Ascending aorta (tissue), 2 donors: ENCODE data around the gene PPP1CA. TPM values are rescaled to one million over a fixed set of nuclear protein-coding genes. Genes with fewer than 3 reads are reported as not detected.

Experiments
- DNase-seq, 2 donors: peaks; one replicate each; pipeline ENCODE4 v3.0.0-alpha.2; 2019; ENCODE audit warnings: low spot score in 2 of 2
- H3K27ac ChIP-seq, 2 donors: fragments of 200-600 bp; sonication (generic); one replicate each; pipeline ENCODE4 v1.5.1; 2016 to 2017; ENCODE audit warnings: mild to moderate bottlenecking in 1 of 2
- H3K27me3 ChIP-seq: fragments of 200-600 bp; sonication (generic); one replicate; pipeline ENCODE4 v1.5.1; 2017
- H3K36me3 ChIP-seq, 2 donors: fragments of 200-600 bp; sonication (generic); one replicate each; pipeline ENCODE4 v1.5.1; 2016
- H3K4me1 ChIP-seq, 2 donors: fragments of 200-600 bp; sonication (generic); one replicate each; pipeline ENCODE4 v1.5.1; 2016 to 2017; ENCODE audit warnings: mild to moderate bottlenecking in 1 of 2
- H3K4me3 ChIP-seq, 2 donors: fragments of 200-600 bp; sonication (generic); one replicate each; pipeline ENCODE4 v1.5.1; 2016 to 2017; ENCODE audit warnings: mild to moderate bottlenecking in 1 of 2
- H3K9me3 ChIP-seq, 2 donors: fragments of 200-600 bp; sonication (generic); one replicate each; pipeline ENCODE4 v1.5.1; 2016
- CTCF ChIP-seq, 3 experiments: fragments of 200-600 bp in 2 of 3; fragments of 450-650 bp in 1 of 3; sonication (generic) in 2 of 3; IDR thresholded peaks; one replicate each; pipeline ENCODE4 v1.5.1; 2016 to 2019; ENCODE audit warnings: antibody characterized with exemption in 3 of 3, mild to moderate bottlenecking in 1 of 3, moderate library complexity in 1 of 3
- intact Hi-C: fragments of 100-400 bp; cut with DNase I; formaldehyde crosslinking; loops from one replicate; pipeline ENCODE4 v1.15.1; 2023
- total RNA-seq: library from RNA; depleted of rRNA; stranded (reverse); fragments of >200 nt; gene quantifications from one replicate; pipeline ENCODE4 v1.1.0, GENCODE V29; 2016

PPP1CA gene
- total RNA-seq, 1 donor from 2014 or later: 113 TPM

GRCh38 chr11:67412495-67413179 lies 11.0 kb upstream of the PPP1CA start:
- H3K36me3 ChIP-seq: no peaks in the 10 kb centered on the region
- no peak for DNase-seq
- TF ChIP-seq CTCF (IDR thresholded peaks at IDR 0.05): no peak
- no peaks in the 10 kb centered on the region for H3K9me3 ChIP-seq
- no peak overlapping the region for H3K27ac ChIP-seq
- no peak overlapping the region for H3K4me3 ChIP-seq
- no peaks in the 10 kb centered on the region for H3K27me3 ChIP-seq
- intact Hi-C loops: no loop called here
- H3K4me1 ChIP-seq: peaks cover 0 to 20% of the 10 kb centered on the region in 2 donors

GRCh38 chr11:67411785-67412152 lies 10.1 kb upstream of the PPP1CA start:
- Histone ChIP-seq H3K9me3 (no peaks in the 10 kb centered on the region), H3K4me1 (peaks cover 0 to 14% of the 10 kb centered on the region in 2 donors), H3K27ac (no peak overlapping the region), H3K27me3 (no peaks in the 10 kb centered on the region), H3K4me3 (no peak overlapping the region), H3K36me3 (no peaks in the 10 kb centered on the region)
- intact Hi-C loops: no loop called here
- no peak for DNase-seq
- TF ChIP-seq CTCF (IDR thresholded peaks at IDR 0.05): no peak

GRCh38 chr11:67410984-67411784 lies 9.5 kb upstream of the PPP1CA start:
- intact Hi-C loops: no loop called here

DNA sequence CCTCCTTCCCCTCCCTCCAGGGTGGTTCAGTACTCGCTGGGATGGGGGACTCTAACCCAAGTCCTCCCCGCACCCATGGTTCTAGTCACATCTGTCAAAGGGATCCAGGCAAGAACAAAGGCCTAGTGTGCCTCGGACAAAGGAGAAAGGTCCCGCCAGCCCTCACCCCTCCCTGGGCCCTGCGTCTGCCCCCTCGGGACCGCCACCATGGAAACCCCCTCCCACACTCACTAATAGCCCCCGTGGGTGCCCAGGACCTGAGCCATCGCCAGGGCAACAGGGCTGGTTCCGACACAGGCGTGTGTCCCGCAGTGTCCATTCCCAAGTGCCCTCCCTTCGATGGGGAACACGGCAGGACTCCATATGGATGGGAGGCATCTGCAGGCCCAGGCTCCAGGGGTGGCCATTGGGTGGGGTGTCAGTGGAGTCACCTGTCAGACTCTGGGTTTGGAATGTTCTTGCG lies 8.7 kb upstream of the PPP1CA start:
- Histone ChIP-seq H3K27me3 (no peaks in the 10 kb centered on the region), H3K9me3 (no peaks in the 10 kb centered on the region), H3K4me3 (no peak overlapping the region), H3K4me1 (peaks cover 0 to 3% of the 10 kb centered on the region in 2 donors), H3K27ac (no peak overlapping the region), H3K36me3 (no peaks in the 10 kb centered on the region)
- no peak for TF ChIP-seq CTCF (IDR thresholded peaks at IDR 0.05)
- intact Hi-C loops: no loop called here
- DNase-seq: no peak

More at GRCh38 chr11:67410984-67411784, 9.5 kb upstream of the PPP1CA start:
- Histone ChIP-seq H3K27ac (no peak overlapping the region), H3K27me3 (no peaks in the 10 kb centered on the region), H3K9me3 (no peaks in the 10 kb centered on the region), H3K4me1 (peaks cover 0 to 8% of the 10 kb centered on the region in 2 donors), H3K36me3 (no peaks in the 10 kb centered on the region), H3K4me3 (no peak overlapping the region)
- no peak for DNase-seq
- TF ChIP-seq CTCF (IDR thresholded peaks at IDR 0.05): no peak

DNA sequence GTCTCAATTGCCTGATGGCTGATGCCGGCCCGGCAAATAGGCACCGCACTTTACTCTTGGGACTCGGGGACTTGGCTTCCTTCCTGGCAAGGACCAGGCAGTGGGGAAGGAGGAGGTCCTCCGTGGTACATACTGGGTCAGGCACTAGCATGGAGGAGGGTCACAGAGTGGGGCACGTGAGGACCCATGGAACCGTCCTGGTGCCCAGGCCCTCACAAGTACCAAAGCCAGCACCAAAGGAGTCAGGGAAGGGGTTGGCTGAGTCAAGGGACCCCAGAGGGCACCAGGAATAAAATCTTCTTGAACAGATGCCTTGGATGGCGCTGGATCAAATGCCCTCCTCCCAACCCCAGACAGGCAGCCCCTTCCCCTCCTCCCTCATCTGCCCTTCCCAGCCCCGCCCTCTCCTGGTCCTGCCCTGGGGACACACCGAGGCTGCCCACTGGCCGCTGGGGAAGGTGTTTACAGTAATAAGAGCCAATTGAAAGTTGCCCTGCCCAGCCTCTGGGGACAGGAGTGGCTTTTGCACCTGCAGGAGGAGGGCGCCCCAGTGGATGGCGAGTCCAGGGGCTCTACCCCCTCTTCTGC lies 8.2 kb upstream of the PPP1CA start:
- Histone ChIP-seq H3K9me3 (no peaks in the 10 kb centered on the region), H3K4me1 (peaks cover 0 to 2% of the 10 kb centered on the region in 2 donors), H3K36me3 (no peaks in the 10 kb centered on the region), H3K27me3 (no peaks in the 10 kb centered on the region), H3K4me3 (no peak overlapping the region), H3K27ac (no peak overlapping the region)
- intact Hi-C loops: no loop called here
- DNase-seq: no peak
- no peak for TF ChIP-seq CTCF (IDR thresholded peaks at IDR 0.05)
